ENCODE results near the gene HASPIN. TPM values are rescaled to one million over a fixed set of nuclear protein-coding genes. Genes with fewer than 3 reads are reported as not detected.

Gene HASPIN
- total and polyA plus RNA-seq, 8 donors, result 1.9 to 4.5 (median 2.6) TPM

DNA sequence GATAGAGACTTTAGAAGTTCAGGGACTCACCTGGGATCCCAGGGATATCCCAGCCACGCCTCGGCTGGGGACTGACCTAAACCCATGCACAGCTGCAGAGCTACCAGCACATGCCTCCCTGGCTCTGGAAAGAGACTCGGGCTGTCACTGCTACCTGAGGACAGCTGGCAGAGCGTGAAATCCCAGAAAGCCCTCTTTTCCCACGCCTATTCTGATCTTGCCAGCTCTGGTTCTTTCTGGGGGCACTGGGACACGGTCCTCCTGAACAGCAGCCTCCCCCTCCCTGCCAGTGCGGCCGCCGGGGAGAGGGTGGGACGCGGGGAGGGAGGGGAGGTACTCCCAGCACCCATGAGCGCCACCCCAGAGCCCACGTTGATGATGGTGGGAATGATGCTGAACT is 38.5 kb upstream of the HASPIN start:
- H3K4me3 ChIP-seq, result no peak overlapping the region
- TF ChIP-seq, protein P1, sequence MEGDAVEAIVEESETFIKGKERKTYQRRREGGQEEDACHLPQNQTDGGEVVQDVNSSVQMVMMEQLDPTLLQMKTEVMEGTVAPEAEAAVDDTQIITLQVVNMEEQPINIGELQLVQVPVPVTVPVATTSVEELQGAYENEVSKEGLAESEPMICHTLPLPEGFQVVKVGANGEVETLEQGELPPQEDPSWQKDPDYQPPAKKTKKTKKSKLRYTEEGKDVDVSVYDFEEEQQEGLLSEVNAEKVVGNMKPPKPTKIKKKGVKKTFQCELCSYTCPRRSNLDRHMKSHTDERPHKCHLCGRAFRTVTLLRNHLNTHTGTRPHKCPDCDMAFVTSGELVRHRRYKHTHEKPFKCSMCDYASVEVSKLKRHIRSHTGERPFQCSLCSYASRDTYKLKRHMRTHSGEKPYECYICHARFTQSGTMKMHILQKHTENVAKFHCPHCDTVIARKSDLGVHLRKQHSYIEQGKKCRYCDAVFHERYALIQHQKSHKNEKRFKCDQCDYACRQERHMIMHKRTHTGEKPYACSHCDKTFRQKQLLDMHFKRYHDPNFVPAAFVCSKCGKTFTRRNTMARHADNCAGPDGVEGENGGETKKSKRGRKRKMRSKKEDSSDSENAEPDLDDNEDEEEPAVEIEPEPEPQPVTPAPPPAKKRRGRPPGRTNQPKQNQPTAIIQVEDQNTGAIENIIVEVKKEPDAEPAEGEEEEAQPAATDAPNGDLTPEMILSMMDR (IDR thresholded peaks at IDR 0.05), result no peak
- no peaks in the 10 kb centered on the region for H3K36me3 ChIP-seq
- peak in 1 of 4 donors; percentile 34 for DNase-seq
- no peak overlapping the region for H3K27ac ChIP-seq
- H3K27me3 ChIP-seq, result peaks cover 0 to 69% of the 10 kb centered on the region in 2 donors
- no peaks in the 10 kb centered on the region for H3K9me3 ChIP-seq
- intact Hi-C loops (cut with DNase I), result no loop called here
- H3K4me1 ChIP-seq, result peaks cover 0 to 6% of the 10 kb centered on the region in 2 donors
- no peak for ATAC-seq

DNA sequence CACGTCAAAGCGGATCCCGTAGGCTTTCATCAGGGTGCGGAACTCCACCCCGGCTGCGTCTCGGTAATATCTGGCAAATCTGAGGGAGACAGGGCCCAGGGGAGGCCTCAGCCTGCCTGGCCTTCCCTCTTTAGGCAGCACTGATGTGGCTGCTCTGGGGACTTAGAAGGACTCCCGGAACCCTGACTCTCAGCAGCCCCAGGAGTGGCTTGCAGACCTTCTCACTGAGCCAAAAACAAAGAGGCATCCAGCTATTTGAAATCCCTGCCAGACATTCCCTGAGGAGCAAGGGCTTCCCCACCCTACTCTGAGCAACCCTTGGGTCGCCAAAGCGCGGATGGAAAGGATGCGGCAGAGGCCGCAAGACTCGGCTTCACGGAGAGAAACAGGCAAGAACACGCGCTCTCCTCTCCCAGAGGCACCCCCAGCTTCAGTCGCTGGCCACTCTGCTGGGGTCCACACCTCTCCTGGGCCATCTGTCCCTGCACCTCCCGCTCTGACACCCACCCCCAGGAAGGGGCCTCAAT is 35.6 kb upstream of the HASPIN start:
- no peak for ATAC-seq
- Histone ChIP-seq H3K4me1 (peaks cover 0 to 1% of the 10 kb centered on the region in 2 donors), H3K4me3 (no peak overlapping the region), H3K27me3 (peaks cover 0 to 75% of the 10 kb centered on the region in 2 donors), H3K9me3 (no peaks in the 10 kb centered on the region), H3K27ac (no peak overlapping the region), H3K36me3 (no peaks in the 10 kb centered on the region)
- intact Hi-C loops (cut with DNase I), result no loop called here
- DNase-seq, result no peak
- TF ChIP-seq, protein P1 (IDR thresholded peaks at IDR 0.05), result no peak

DNA sequence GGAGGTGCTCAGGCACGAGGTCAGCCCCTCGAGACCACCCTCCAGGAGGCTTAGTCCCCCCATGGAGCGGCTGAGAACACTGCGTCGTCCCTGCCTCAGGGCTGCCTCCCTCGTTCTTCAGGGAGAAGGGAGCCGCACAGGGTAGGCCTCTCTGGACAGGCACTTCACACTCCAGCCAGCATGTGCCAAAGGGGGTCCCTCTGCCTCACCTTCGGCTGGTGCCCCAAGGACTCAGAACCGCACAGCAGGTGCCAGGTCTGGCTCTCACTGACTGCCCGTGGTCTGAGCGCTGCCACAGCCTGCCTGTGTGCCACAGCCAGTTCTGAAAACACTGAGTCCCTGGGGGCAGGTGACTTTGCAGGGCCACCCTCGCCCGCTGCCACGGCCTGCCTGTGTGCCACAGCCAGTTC is 34.8 kb upstream of the HASPIN start:
- no peaks in the 10 kb centered on the region for H3K9me3 ChIP-seq
- DNase-seq, result no peak
- TF ChIP-seq, protein P1 (IDR thresholded peaks at IDR 0.05), result no peak
- intact Hi-C loops (cut with DNase I), result no loop called here
- no peak overlapping the region for H3K27ac ChIP-seq
- peaks cover 0 to 75% of the 10 kb centered on the region in 2 donors for H3K27me3 ChIP-seq
- no peak overlapping the region for H3K4me3 ChIP-seq
- H3K36me3 ChIP-seq, result no peaks in the 10 kb centered on the region
- H3K4me1 ChIP-seq, result no peaks in the 10 kb centered on the region
- no peak for ATAC-seq

DNA sequence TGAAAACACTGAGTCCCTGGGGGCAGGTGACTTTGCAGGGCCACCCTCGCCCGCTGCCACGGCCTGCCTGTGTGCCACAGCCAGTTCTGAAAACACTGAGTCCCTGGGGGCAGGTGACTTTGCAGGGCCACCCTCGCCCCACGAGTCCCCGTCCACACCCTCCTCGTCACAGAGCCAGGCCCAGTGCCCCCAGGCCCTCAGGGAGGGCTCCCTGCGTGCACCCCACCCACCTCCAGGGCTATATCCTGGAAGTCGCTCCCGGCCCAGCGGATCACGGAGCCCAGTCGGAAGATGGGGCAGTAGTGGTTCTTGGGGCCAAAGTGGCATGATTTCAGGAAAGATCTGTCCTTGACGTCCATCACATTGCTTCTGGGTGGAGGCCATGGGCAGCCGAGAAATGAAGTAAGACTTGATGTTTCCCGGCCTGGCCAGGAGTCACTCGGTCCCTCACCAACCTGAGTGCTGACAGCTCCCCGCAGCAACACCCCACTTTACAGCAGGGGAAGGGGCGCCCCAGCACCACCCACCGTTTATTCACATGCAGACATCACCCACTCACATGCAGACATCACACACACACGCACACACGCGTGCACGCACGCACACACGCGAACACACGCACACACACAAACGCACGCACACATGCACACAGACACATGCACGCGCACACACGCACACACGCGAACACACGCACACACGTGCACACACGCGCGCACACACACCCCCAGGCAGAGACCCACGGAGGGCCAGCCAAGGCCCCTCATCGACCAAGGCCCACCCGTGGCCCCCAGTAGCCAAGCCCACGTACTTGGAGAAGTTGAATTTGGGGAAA is 34.2 kb upstream of the HASPIN start:
- Histone ChIP-seq H3K27ac (no peak overlapping the region), H3K4me1 (no peaks in the 10 kb centered on the region), H3K4me3 (no peak overlapping the region), H3K36me3 (no peaks in the 10 kb centered on the region), H3K9me3 (no peaks in the 10 kb centered on the region), H3K27me3 (peaks cover 2 to 75% of the 10 kb centered on the region in 2 donors)
- TF ChIP-seq, protein P1 (IDR thresholded peaks at IDR 0.05), result no peak
- intact Hi-C loops (cut with DNase I), result no loop called here
- DNase-seq (no peak), ATAC-seq (no peak)

DNA sequence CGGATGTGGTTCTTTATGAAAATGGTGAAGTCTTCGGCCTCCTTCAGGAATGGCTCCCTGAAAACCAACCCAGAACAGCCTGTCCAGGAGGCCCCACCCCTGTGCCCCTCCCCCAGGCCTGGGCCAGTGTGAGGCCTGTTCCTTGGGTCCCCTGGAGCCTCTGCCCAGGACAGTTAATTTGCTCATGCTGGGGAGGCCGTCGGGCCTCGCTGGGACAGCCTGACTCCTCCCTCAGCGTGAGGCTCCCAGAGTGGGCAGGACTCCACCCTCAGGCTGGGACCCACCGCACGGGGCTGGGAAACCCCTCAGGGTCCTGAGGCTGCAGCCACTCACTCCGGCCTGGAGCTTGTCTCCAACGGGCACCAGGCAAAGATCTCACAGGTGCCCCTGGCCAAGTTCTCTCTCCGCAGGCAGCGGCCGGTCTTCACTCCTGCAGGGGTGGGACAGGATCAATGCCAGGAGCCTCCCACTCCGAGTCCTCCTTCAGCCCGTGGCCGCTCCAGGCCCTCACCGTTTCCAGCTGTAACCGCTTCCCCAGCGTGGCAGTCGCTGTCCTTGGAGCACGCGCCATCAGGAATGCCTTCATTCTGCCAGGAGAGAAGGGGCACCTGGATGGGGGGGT is 33.5 kb upstream of the HASPIN start:
- H3K4me1 ChIP-seq, result peaks cover under 1 to 5% of the 10 kb centered on the region in 2 donors
- DNase-seq (no peak), ATAC-seq (no peak)
- intact Hi-C loops (cut with DNase I), result no loop called here
- TF ChIP-seq, protein P1 (IDR thresholded peaks at IDR 0.05), result no peak
- no peaks in the 10 kb centered on the region for H3K36me3 ChIP-seq
- no peak overlapping the region for H3K27ac ChIP-seq
- H3K9me3 ChIP-seq, result no peaks in the 10 kb centered on the region
- H3K4me3 ChIP-seq, result no peak overlapping the region
- H3K27me3 ChIP-seq, result peaks cover 10 to 75% of the 10 kb centered on the region in 2 donors
